SK-N-SH (cell line): ENCODE measurements around the gene STYXL1. TPM values are rescaled to one million over a fixed set of nuclear protein-coding genes. Genes with fewer than 3 reads are reported as not detected.

Source experiments
- CTCF ChIA-PET: fragments of 300-600, 350-600 bp; formaldehyde crosslinking; extraction: SDS; loops from one replicate; lab custom pipeline; 2021; lab: Yijun Ruan, JAX
- POLR2A ChIA-PET: fragments of 350-600 bp; sonication (Branson Sonifier 250); formaldehyde crosslinking; extraction: SDS; loops from one replicate; lab custom pipeline; 2020; ENCODE audit warnings: antibody characterized with exemption, inconsistent platforms; lab: Yijun Ruan, JAX
- DNase-seq: peaks from one replicate; pipeline ENCODE4 v3.0.0; 2012
- H2AFZ ChIP-seq: fragments of 200-600 bp; sonication (generic); 2 replicates; pipeline ENCODE4 v1.8.1; 2016; ENCODE audit warnings: antibody characterized with exemption, mild to moderate bottlenecking, low read depth
- H3F3A ChIP-seq: fragments of 200-600 bp; sonication (generic); replicated peaks from 2 replicates; pipeline ENCODE3; 2016; ENCODE audit warnings: antibody characterized with exemption, mild to moderate bottlenecking; ENCODE audit not compliant: insufficient read depth
- H3K27ac ChIP-seq, 2 experiments: fragments of 200-500 bp in 1 of 2; fragments of 200-600 bp in 1 of 2; sonication (Bioruptor generic) in 1 of 2; sonication (generic), shearing (Covaris generic) in 1 of 2; 2 replicates each; pipeline versions ENCODE4 v1.5.1 to v1.6.1; 2014 to 2016; ENCODE audit warnings: low read depth in 2 of 2, inconsistent platforms in 1 of 2, low read length in 1 of 2, mild to moderate bottlenecking in 1 of 2, mixed read lengths in 1 of 2
- H3K27me3 ChIP-seq: fragments of 200-600 bp; sonication (generic), shearing (Covaris generic); 2 replicates; pipeline ENCODE4 v1.6.1; 2016; ENCODE audit warnings: mixed run types; ENCODE audit not compliant: insufficient read depth
- H3K36me3 ChIP-seq, 2 experiments: fragments of 200-500 bp in 1 of 2; fragments of 200-600 bp in 1 of 2; sonication (Bioruptor generic) in 1 of 2; sonication (generic) in 1 of 2; replicated peaks in 1 of 2; 2 replicates each; pipeline versions ENCODE3 to v1.5.1; 2014 to 2016; ENCODE audit warnings: low read length in 1 of 2, mild to moderate bottlenecking in 1 of 2; ENCODE audit not compliant: insufficient read depth in 2 of 2, control insufficient read depth in 1 of 2
- H3K4me1 ChIP-seq, 2 experiments: fragments of 200-500 bp in 1 of 2; fragments of 200-600 bp in 1 of 2; sonication (Bioruptor generic) in 1 of 2; sonication (generic), shearing (Covaris generic) in 1 of 2; 2 replicates each; pipeline versions ENCODE4 v1.5.1 to v1.6.1; 2014 to 2016; ENCODE audit warnings: low read depth in 1 of 2, low read length in 1 of 2, mixed run types in 1 of 2; ENCODE audit not compliant: insufficient read depth in 2 of 2, control insufficient read depth in 1 of 2
- H3K4me2 ChIP-seq: fragments of 200-600 bp; sonication (generic), shearing (Covaris generic); 2 replicates; pipeline ENCODE4 v1.6.1; 2017; ENCODE audit warnings: mixed run types
- H3K4me3 ChIP-seq, 2 experiments: fragments of 200-500 bp in 1 of 2; fragments of 200-600 bp in 1 of 2; sonication (Bioruptor generic) in 1 of 2; sonication (generic), shearing (Covaris generic) in 1 of 2; 2 replicates each; pipeline versions ENCODE4 v1.5.1 to v1.8.1; 2014 to 2016; ENCODE audit warnings: low read depth in 2 of 2, inconsistent platforms in 1 of 2, low read length in 1 of 2, mild to moderate bottlenecking in 1 of 2, mixed read lengths in 1 of 2, moderate library complexity in 1 of 2
- H3K79me2 ChIP-seq: fragments of 200-600 bp; sonication (generic); 2 replicates; pipeline ENCODE4 v1.8.1; 2017; ENCODE audit warnings: mild to moderate bottlenecking; ENCODE audit not compliant: insufficient read depth
- H3K9ac ChIP-seq: fragments of 200-600 bp; sonication (generic); 2 replicates; pipeline ENCODE4 v1.6.1; 2017; ENCODE audit warnings: mixed run types
- H3K9me2 ChIP-seq: fragments of 200-600 bp; sonication (generic); 2 replicates; pipeline ENCODE4 v1.6.1; 2017; ENCODE audit warnings: mixed run types
- H3K9me3 ChIP-seq: fragments of 200-600 bp; sonication (generic); 2 replicates; pipeline ENCODE4 v1.6.1; 2017; ENCODE audit warnings: mixed run types, mild to moderate bottlenecking, moderate library complexity
- H4K20me1 ChIP-seq: fragments of 200-600 bp; sonication (generic); 2 replicates; pipeline ENCODE4 v1.6.1; 2017; ENCODE audit warnings: mild to moderate bottlenecking, mixed run types; ENCODE audit not compliant: insufficient read depth
- ELF1 ChIP-seq: IDR thresholded peaks from 2 replicates; pipeline ENCODE4 v1.4.0; 2012
- EP300 ChIP-seq, 2 experiments: IDR thresholded peaks; 2 replicates each; pipeline versions ENCODE4 v1.4.0 to v1.6.1; 2012; ENCODE audit warnings: borderline replicate concordance in 1 of 2, low read depth in 1 of 2, low read length in 1 of 2
- EZH2phosphoT487 ChIP-seq: fragments of 200-600 bp; sonication (generic); IDR thresholded peaks from 2 replicates; pipeline ENCODE4 v1.6.1; 2017; ENCODE audit warnings: low read depth, mixed run types, mild to moderate bottlenecking, antibody characterized with exemption, moderate library complexity, borderline replicate concordance
- JUND ChIP-seq: IDR thresholded peaks from 2 replicates; pipeline ENCODE4 v1.4.0; 2012
- MXI1 ChIP-seq: IDR thresholded peaks from 2 replicates; pipeline ENCODE4 v1.6.1; 2012; ENCODE audit warnings: mild to moderate bottlenecking, low read depth, low read length, improper control_type of control experiment
- NRF1 ChIP-seq: IDR thresholded peaks from 2 replicates; pipeline ENCODE4 v1.6.1; 2012; ENCODE audit warnings: low read depth, mild to moderate bottlenecking, low read length
- RFX5 ChIP-seq: IDR thresholded peaks from 2 replicates; pipeline ENCODE4 v1.6.1; 2012; ENCODE audit warnings: mild to moderate bottlenecking, improper control_type of control experiment, low read length
- TCF12 ChIP-seq: IDR thresholded peaks from 2 replicates; pipeline ENCODE4 v1.4.0; 2012
- WGBS: methylation state at CpG from one replicate; pipeline ENCODE4 v1.1.6; 2017; ENCODE audit warnings: low lambda C conversion rate; 5-methylcytosine and 5-hydroxymethylcytosine counted together
- polyA plus RNA-seq, 3 experiments: library from polyadenylated mRNA; depleted of rRNA; stranded (reverse); fragments of >200 nt; gene quantifications; 2 replicates each; pipeline ENCODE4 v1.2.3, GENCODE V29; 2012
- TF ChIP-seq, protein P1 (sequence below): fragments of 150-350 bp; IDR thresholded peaks from 2 replicates; pipeline ENCODE4 v1.6.1; 2016; ENCODE audit warnings: mild to moderate bottlenecking, low read depth, low read length
- TF ChIP-seq, protein P2 (sequence below): fragments of 200-600 bp; sonication (generic); IDR thresholded peaks from 2 replicates; pipeline ENCODE4 v1.6.1; 2017; ENCODE audit warnings: antibody characterized with exemption, mild to moderate bottlenecking, moderate library complexity
- TF ChIP-seq, protein P3 (sequence below): IDR thresholded peaks from 2 replicates; pipeline ENCODE4 v1.4.0; 2012; ENCODE audit warnings: low read depth
- TF ChIP-seq, protein P4 (sequence below): IDR thresholded peaks from 2 replicates; pipeline ENCODE4 v1.4.0; 2012; ENCODE audit warnings: low read depth, borderline replicate concordance
- TF ChIP-seq, protein P5 (sequence below): IDR thresholded peaks from 2 replicates; pipeline ENCODE4 v1.4.0; 2012; ENCODE audit warnings: low read depth, borderline replicate concordance

Gene STYXL1
- polyA plus RNA-seq, 1 of the 3 experiments (the other 2 are of a cell fraction) = 86.6 TPM

DNA sequence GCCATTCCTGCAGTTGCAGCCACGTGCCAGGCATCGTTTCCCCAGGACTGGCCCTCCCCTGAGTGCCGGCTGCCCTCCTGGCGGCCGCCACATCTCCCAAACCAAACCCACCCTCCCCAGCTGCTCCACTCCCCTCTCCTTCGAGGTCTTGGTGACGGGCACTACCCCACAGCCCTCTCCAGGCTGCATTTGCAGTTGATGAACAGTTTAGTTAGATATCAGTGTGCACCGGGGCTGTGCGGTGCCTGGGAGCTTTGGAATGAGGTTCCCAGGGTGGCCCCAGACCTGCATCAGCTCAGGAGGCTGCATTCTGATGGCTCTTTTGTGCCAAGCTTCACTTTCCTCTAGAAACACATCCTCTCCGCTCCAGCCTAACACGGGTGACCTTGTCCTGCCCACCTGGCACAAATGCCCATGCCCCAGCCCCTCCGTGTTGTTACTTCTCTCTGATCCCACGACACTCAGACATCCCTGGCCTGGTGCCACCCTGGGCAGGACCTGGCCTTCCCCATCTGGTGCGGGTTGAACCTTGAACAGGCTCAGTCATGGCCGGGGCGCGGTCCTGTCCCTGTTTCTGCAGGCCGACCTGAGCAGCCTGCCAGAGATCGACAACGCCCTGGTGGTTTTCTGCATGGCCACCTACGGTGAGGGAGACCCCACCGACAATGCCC is 67.9 kb downstream of the STYXL1 start:
- peak; percentile 37 for DNase-seq
- H4K20me1 ChIP-seq = no peaks in the 10 kb centered on the region
- no peaks in the 10 kb centered on the region for H3K27me3 ChIP-seq
- no peak overlapping the region for H3K27ac ChIP-seq
- H3K9ac ChIP-seq = no peak overlapping the region
- no peaks in the 10 kb centered on the region for H3K9me3 ChIP-seq
- no peak overlapping the region for H3K4me3 ChIP-seq
- no peaks in the 10 kb centered on the region; a peak in 1 of 4 replicates for H3K4me1 ChIP-seq
- ChIA-PET CTCF (interaction anchor here (0.9 kb wide), 1 partner anchor 10 kb away, joined by 3 read pairs; no protein-coding TSS in a partner anchor), POLR2A (no interaction called here)
- peaks cover 26 to 39% of the 10 kb centered on the region in 2 experiments for H3K36me3 ChIP-seq
- H3K79me2 ChIP-seq = no peaks in the 10 kb centered on the region
- H3K4me2 ChIP-seq = no peak overlapping the region
- 91% methylated on average over 15 of the region's 22 CpGs for WGBS
- H3K9me2 ChIP-seq = no peaks in the 10 kb centered on the region
- no peak overlapping the region for H2AFZ ChIP-seq
- no peaks in the 10 kb centered on the region for H3F3A ChIP-seq
- TF ChIP-seq JUND (no peak), NRF1 (no peak), RFX5 (no peak), ELF1 (no peak), EZH2phosphoT487 (no peak), EP300 (IDR thresholded peaks at IDR 0.05; ENCODE audit: borderline replicate concordance in 1 of 2, low read depth in 1 of 2, low read length in 1 of 2) (no peak), TCF12 (no peak), MXI1 (no peak)
- TF ChIP-seq, protein P1, sequence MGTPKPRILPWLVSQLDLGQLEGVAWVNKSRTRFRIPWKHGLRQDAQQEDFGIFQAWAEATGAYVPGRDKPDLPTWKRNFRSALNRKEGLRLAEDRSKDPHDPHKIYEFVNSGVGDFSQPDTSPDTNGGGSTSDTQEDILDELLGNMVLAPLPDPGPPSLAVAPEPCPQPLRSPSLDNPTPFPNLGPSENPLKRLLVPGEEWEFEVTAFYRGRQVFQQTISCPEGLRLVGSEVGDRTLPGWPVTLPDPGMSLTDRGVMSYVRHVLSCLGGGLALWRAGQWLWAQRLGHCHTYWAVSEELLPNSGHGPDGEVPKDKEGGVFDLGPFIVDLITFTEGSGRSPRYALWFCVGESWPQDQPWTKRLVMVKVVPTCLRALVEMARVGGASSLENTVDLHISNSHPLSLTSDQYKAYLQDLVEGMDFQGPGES = no peak
- TF ChIP-seq, protein P2, sequence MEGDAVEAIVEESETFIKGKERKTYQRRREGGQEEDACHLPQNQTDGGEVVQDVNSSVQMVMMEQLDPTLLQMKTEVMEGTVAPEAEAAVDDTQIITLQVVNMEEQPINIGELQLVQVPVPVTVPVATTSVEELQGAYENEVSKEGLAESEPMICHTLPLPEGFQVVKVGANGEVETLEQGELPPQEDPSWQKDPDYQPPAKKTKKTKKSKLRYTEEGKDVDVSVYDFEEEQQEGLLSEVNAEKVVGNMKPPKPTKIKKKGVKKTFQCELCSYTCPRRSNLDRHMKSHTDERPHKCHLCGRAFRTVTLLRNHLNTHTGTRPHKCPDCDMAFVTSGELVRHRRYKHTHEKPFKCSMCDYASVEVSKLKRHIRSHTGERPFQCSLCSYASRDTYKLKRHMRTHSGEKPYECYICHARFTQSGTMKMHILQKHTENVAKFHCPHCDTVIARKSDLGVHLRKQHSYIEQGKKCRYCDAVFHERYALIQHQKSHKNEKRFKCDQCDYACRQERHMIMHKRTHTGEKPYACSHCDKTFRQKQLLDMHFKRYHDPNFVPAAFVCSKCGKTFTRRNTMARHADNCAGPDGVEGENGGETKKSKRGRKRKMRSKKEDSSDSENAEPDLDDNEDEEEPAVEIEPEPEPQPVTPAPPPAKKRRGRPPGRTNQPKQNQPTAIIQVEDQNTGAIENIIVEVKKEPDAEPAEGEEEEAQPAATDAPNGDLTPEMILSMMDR = no peak
- TF ChIP-seq, protein P3, sequence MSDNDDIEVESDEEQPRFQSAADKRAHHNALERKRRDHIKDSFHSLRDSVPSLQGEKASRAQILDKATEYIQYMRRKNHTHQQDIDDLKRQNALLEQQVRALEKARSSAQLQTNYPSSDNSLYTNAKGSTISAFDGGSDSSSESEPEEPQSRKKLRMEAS = no peak
- TF ChIP-seq, protein P4, sequence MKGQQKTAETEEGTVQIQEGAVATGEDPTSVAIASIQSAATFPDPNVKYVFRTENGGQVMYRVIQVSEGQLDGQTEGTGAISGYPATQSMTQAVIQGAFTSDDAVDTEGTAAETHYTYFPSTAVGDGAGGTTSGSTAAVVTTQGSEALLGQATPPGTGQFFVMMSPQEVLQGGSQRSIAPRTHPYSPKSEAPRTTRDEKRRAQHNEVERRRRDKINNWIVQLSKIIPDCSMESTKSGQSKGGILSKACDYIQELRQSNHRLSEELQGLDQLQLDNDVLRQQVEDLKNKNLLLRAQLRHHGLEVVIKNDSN = no peak
- TF ChIP-seq, protein P5, sequence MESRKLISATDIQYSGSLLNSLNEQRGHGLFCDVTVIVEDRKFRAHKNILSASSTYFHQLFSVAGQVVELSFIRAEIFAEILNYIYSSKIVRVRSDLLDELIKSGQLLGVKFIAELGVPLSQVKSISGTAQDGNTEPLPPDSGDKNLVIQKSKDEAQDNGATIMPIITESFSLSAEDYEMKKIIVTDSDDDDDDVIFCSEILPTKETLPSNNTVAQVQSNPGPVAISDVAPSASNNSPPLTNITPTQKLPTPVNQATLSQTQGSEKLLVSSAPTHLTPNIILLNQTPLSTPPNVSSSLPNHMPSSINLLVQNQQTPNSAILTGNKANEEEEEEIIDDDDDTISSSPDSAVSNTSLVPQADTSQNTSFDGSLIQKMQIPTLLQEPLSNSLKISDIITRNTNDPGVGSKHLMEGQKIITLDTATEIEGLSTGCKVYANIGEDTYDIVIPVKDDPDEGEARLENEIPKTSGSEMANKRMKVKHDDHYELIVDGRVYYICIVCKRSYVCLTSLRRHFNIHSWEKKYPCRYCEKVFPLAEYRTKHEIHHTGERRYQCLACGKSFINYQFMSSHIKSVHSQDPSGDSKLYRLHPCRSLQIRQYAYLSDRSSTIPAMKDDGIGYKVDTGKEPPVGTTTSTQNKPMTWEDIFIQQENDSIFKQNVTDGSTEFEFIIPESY = no peak
